ENCODE results near the gene THAP12.

DNA sequence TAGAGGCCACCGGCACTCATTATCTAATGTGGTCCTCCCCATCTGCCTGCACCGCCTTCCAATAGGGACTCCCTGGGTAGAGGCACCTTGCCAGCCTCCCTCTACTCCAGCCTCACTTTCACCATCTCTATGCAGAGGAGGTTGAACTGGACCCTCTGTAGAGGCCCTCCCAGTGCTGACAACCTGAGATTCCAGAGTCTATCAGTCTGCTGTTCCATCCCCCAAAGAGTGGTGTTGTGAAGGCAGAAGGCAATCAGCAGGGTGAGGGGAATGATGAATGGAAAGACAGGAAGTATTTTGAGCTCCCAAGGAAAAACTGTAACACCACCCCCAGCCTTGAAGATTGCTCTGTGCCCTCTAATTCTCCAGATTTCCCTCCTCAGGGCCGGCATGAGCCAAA lies 77.9 kb downstream of the THAP12 start:
- no peak for TF ChIP-seq GATA2 (IDR thresholded peaks at IDR 0.05; ENCODE audit: low read depth, low read length)
- TF ChIP-seq GATA3 (IDR thresholded peaks at IDR 0.05; ENCODE audit: low read depth, low read length) = no peak

Measured in SH-SY5Y (cell line).